RKO (cell line): Measurements from ENCODE around the gene PEMT.

Source experiments
- DNase-seq: peaks from one replicate; pipeline ENCODE4 v3.0.0-alpha.2; 2016; ENCODE audit warnings: low spot score

Gene PEMT

GRCh38 chr17:17605083-17605728 is 13.7 kb upstream of the PEMT start:
- no peak for DNase-seq

GRCh38 chr17:17603895-17604225 is 12.4 kb upstream of the PEMT start:
- no peak for DNase-seq

GRCh38 chr17:17603178-17603894 is 11.8 kb upstream of the PEMT start:
- DNase-seq = no peak

- DNase-seq = no peak
Measured at GRCh38 chr17:17599965-17600364, 8.5 kb upstream of the PEMT start.

- no peak for DNase-seq
Measured at GRCh38 chr17:17598003-17598402, 6.5 kb upstream of the PEMT start.

- no peak for DNase-seq
Measured at GRCh38 chr17:17595755-17596154, 4.2 kb upstream of the PEMT start.

- no peak for DNase-seq
Measured at GRCh38 chr17:17593222-17593620, 1.7 kb upstream of the PEMT start.

- peak; percentile 76 for DNase-seq
Measured at GRCh38 chr17:17590883-17591354, 589 bp downstream of the PEMT start.

- DNase-seq = no peak
Measured at GRCh38 chr17:17590141-17590751, 1.3 kb downstream of the PEMT start.

GRCh38 chr17:17587614-17588337 is 3.7 kb downstream of the PEMT start:
- DNase-seq = no peak

GRCh38 chr17:17582372-17582771 is 9.1 kb downstream of the PEMT start:
- no peak for DNase-seq

GRCh38 chr17:17581509-17581908 is 10.0 kb downstream of the PEMT start:
- no peak for DNase-seq

- DNase-seq = no peak
Measured at GRCh38 chr17:17580662-17581470, 10.6 kb downstream of the PEMT start.

GRCh38 chr17:17579691-17580090 is 11.8 kb downstream of the PEMT start:
- no peak for DNase-seq

GRCh38 chr17:17577373-17577772 is 14.1 kb downstream of the PEMT start:
- DNase-seq = no peak

- no peak for DNase-seq
Measured at GRCh38 chr17:17576772-17577234, 14.7 kb downstream of the PEMT start.

- no peak for DNase-seq
Measured at GRCh38 chr17:17575360-17576251, 15.9 kb downstream of the PEMT start.

- DNase-seq = no peak
Measured at GRCh38 chr17:17573912-17574311, 17.6 kb downstream of the PEMT start.

- no peak for DNase-seq
Measured at GRCh38 chr17:17572010-17572785, 19.3 kb downstream of the PEMT start.
